DLD1 (cell line): Measurements from ENCODE around the gene RAX2.

ENCODE experiments used
- in situ Hi-C: cut with HindIII; loops from 2 replicates; pipeline ENCODE4 v1.10.0; 2017; ENCODE audit warnings: low sequenced_read_pairs

Gene RAX2

DNA sequence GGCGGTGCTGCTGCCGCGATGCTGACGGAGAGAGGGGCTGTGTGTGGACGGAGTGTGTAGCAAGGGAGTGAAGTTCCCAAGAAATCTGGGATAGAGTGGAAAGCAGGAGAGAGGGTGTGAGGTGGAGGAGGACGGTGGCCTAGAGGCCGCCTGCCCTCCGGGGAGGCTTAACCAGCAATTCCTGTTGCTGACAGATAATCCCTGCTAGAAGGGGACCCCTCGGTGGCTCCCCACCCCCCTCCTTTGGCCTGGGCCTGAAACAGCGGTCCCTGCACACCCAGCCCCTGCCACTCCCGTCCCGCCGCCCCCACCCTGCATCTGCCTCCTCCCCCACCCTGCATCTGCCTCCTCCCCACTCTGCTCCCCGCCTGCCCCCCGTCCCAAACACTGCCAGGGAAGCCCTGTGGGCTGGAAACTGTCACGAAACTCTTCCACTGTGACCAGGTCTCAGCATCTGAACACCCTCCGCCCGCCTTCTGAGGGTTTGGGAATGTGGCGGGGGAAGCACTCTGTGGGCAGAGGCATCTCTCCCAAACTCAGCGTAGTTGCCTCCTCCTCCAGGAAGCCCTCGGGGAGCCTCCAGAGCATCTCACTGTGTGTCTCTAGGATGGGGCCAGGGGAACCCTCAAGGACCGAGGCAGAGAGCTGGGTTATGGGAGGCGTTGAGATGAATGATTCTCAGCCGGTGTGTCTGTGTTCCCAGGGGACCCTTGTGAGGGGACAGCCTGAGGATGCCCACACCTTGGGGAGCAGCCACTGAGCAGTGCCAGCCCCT lies 31.3 kb upstream of the RAX2 start:
- in situ Hi-C loops, result no loop called here

DNA sequence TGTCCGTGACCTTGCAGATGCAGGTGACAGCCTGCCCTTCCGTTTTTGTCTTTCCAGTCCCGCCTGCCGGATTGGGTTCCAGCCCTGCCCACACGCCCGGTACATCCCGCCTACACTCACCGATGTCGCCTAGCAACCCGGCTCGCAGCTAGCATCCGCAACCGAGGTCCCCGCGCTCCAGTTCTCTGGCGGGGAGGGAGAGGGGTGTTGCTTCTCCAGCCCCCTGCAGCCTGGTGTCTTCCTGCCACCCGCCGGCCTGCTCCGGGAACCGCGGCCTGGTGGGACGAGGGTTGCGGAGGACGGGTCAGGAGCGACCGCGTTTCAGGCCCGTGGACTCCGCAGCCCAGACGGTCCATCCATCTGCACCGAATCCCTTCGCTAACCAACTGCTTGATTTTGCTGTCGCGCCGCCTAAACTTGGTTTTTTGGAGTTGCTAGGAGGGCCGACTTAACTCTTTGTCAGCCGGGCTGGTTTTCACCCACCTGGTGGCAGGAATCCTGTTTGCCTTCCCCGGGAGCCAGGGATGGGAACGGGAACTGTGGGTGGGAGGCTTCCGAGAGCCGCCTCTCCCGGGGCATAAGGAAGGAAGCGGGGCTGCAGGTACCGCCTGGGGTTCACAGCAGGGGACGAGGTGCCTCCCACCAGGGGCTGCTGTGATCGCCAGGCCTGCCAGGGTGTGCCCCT lies 29.5 kb upstream of the RAX2 start:
- in situ Hi-C loops, result no loop called here

GRCh38 chr19:3800996-3801395 lies 29.0 kb upstream of the RAX2 start:
- in situ Hi-C loops, result no loop called here

DNA sequence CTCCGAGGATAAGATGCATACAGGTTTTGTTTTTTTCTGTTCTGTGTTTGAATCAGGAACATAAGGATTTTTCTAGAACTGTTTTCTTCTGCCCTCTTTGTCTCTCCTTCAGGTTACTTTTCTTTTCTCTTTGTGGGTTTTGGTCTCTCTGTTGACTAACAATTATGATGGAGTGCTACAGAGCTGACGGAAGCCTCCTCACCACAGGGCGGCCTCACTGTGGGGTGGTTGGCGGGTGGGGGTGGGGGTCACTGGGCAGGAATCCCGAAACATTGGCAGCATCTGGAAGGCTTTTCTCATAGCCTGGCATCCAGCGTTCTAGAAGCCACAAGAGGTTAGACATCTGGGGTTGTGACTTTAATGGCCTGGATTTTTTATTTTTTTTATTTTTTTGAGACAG lies 26.1 kb upstream of the RAX2 start:
- in situ Hi-C loops, result no loop called here

DNA sequence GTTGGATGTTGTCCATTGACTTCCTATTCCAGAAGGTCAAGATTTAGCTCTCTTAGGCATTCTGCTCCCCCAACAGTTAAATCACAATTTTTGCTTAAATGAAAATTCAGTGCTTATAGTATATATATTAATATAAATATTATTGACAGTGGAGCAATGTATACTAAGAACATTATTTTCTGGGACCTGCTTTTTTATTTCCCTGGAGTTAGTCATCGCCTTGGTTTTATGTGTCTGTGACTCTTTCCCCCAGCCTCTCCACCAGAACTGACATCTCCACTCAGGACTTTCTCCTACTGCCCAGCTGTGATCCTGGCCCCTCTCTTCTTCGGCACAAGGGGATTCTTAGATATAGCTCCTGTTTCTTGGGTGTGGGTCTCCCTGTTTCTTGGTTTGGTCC lies 24.3 kb upstream of the RAX2 start:
- in situ Hi-C loops, result no loop called here

DNA sequence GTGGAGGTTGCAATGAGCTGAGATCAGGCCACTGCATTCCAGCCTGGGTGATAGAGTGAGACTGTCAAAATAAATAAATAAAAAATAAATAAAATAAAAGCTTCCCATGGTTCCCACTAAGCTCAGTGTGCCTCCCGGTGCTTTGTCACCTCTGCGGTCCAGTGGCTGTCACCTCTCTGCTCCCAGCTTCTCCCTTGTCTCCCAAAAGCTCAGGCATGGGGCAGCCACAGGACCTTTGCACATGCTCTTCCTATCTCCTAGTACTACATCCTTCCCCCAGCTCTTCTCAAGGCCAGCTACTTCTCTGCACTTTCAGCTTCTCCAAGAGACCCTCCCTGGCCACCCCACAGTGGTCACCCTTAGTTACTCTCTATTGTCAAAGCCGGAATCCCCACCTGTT lies 21.8 kb upstream of the RAX2 start:
- in situ Hi-C loops, result no loop called here

GRCh38 chr19:3792114-3792513 lies 20.1 kb upstream of the RAX2 start:
- in situ Hi-C loops, result no loop called here

GRCh38 chr19:3790941-3791340 lies 18.9 kb upstream of the RAX2 start:
- in situ Hi-C loops, result no loop called here

DNA sequence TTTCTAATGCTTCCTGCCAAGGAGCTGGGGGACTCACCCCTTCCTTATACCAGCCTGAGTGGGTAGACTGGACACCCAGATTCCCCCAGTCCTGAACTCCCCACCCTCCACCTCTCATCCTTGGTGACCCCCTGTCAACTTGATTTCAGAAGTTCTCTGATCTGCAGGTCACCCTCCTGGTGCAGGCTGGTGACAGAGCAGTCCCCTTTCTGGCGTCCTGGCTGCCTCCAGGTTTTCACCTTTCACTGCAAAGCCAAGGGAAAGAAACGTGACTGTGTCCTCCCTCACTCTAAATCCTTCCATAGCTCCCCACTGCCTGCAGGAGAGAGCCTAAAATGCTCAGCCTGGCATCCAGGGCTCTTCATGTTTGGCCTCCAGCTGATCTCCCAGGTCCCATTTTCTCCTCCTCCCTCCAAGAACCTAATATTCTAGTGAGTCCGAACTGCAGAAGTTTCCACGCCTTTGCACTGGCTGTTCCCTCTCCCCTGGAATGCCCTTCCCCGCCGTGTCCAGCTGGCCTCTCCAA lies 18.2 kb upstream of the RAX2 start:
- in situ Hi-C loops, result no loop called here

DNA sequence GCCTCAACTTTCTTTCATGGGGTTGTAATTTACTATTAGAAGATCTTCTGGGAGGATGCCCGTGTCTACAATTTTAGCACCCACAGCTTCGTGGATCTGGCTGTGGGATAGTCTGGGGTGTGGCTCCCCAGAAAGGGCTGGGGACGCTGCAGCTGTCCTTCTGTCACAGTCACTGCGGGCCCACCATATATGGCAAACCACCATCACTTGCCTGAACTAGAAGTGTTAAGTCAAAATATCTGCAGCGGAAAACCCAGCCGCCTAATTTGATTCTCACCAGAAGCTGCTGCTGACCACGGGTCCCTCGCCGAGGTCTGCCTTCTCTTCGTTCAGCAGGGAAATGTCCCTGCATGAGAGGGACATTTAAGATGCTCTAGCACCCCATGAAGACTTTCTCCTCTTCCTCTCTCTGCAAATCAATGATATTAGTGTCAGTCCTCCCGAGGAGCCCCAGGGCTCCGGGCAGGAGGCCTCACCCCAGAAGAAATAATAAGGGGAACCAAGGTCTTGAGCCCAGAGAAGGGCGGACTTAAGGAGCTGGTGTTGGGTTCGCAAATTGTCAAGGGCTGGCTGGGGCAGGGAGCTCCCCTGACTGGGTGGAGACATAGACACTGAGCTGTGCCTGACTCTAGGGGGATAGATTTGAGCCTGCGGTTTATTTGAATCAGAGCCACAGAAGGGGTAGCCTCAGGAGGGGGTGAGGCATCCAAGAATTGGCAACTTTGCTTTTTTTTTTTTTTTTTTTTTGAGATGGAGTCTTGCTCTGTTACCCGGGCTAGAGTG lies 17.2 kb upstream of the RAX2 start:
- in situ Hi-C loops, result no loop called here

GRCh38 chr19:3785938-3786824 lies 14.2 kb upstream of the RAX2 start, which contains the start of gene MATK:
Gene MATK, minus strand, starts transcription at chr19:3786381. Its CDS starts 1,246 bp downstream, at chr19:3785135.
- in situ Hi-C loops, result no loop called here

DNA sequence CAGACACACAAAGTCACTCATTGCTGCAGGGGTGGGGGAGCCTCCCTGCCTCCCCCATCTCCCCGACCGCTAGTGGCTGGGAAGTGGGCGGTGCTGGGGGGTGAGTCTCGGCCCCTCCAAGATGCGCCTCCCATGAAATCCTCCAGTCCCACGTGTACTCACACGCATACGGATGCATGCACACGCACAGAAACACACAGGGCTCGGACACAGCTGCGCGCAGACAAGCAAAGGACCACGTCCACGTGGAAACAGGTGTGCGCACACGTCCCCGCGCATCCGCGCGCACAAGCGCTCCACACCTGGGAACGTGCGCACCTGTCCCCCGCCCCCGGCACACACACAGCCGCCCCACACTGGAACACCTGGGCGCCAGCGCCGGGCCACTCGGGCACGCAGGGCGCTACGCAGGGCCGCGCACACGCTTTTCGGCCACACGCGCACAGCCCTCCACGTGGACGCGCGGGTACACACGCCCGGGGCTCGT lies 13.5 kb upstream of the RAX2 start:
- in situ Hi-C loops, result no loop called here

DNA sequence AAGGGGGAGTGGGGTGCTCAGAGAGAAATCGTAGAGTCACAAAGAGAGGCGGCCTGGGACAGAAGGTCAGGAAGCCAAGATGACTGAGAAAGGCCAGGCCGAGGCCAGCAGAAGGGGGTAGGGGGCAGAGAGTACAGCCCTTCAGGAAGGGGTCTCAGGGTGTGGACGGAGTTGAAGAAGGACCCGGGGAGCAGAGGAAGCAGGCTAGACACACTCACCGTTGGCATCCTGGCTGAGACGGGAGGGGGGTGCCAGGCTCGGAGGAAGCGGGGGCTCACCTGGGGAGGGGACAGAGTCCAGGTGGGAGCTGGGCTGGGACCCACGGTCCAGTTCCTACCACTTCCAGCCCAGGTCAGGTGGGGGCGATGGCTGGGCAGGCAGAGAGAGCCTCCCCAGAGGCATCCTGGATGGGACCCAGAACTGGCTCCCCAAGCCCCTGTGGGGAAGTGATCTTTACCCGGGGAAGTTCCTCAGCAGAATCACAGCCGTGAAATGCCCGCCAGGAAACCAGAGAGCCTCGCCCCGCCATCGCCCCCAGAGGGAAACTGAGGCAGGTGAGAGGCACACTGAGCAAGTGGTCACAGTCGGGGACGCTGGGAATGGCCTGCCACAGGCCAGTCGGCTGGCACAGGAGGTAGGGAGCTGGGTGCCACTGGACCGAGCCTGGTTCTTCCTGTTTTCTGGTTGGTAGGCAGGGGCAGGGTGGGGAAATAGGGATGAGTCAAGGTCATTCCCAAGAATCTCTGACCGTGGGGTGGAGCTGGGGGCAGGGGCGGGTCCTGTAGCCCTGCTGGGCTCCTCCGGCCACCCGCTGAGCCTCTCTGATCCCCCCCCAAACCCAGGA lies 12.8 kb upstream of the RAX2 start:
- in situ Hi-C loops, result no loop called here

- in situ Hi-C loops, result no loop called here
Observed at GRCh38 chr19:3783660-3784584, 11.9 kb upstream of the RAX2 start.

DNA sequence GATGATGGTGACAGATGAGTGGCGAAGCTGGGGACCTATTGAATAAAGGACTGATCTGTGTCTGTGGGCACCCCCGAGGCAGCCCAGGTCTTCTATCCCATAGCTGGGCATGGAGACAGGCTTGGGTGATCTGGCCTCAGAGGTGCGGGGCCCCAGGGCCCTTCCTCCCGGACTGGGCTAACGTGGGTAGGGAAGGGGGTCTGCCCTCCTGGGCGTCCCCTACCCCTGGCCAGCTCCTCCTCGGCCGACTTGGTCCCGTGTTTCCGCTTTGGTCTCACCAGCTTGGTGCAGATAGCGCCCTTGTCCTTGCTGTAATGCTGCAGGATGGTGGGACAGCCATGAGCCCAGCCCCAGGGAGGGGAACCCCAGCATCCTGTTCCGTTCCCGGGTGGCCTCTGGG lies 10.9 kb upstream of the RAX2 start:
- in situ Hi-C loops, result no loop called here

- in situ Hi-C loops, result no loop called here
Observed at GRCh38 chr19:3782330-3782729, 10.3 kb upstream of the RAX2 start.

- in situ Hi-C loops, result no loop called here
Observed at GRCh38 chr19:3781603-3782002, 9.6 kb upstream of the RAX2 start.

GRCh38 chr19:3780786-3781304 lies 8.8 kb upstream of the RAX2 start:
- in situ Hi-C loops, result no loop called here
